ENCODE results near the gene TRPC4. TPM values are rescaled to one million over a fixed set of nuclear protein-coding genes. Genes with fewer than 3 reads are reported as not detected.

TRPC4 gene
- total RNA-seq, 1 experiment from 2014 or later, result 19.0 TPM

- peaks cover 7 to 10% of the 10 kb centered on the region in 2 experiments for H3K4me1 Mint-ChIP-seq
- no CpG with 5 or more reads among the region's 4 CpGs for WGBS (ENCODE audit: extremely low coverage, insufficient read length, low lambda C conversion rate)
These were observed 34.2 kb downstream of the TRPC4 start for GRCh38 chr13:37835392-37835791.

More at GRCh38 chr13:37835392-37835791, 34.2 kb downstream of the TRPC4 start:
- Mint-ChIP-seq H3K27me3 (ENCODE audit: low read depth) (peaks cover 2% of the 10 kb centered on the region; the same call in 1 of the 2 replicates), H3K9me3 (peaks cover 27 to 28% of the 10 kb centered on the region in 2 experiments), H3K36me3 (ENCODE audit: insufficient read depth in 1 of 3, low read depth in 3 of 3) (peaks cover 33 to 48% (median 37%) of the 10 kb centered on the region in 3 experiments), H3K27ac (no peak overlapping the region; a peak in 1 of 7 replicates), H3K4me3 (no peak overlapping the region)
- no peak overlapping the region for H2BK15ac ChIP-seq (ENCODE audit: low read depth, low read length)
- H2BK12ac ChIP-seq (ENCODE audit: insufficient read length, low read depth, low read length), result no peak overlapping the region
- no peak overlapping the region for H3K18ac ChIP-seq (ENCODE audit: insufficient read length, low read depth, low read length)
- H3T11ph ChIP-seq (ENCODE audit: low read length), result no peak overlapping the region
- no peak overlapping the region for H2BK20ac ChIP-seq (ENCODE audit: low read depth, low read length, poor library complexity, severe bottlenecking)
- no peak overlapping the region for H3K23ac ChIP-seq (ENCODE audit: insufficient read length, low read depth, low read length)
- no peaks in the 10 kb centered on the region for H3K23me2 ChIP-seq (ENCODE audit: insufficient read length, low read depth, low read length, poor library complexity, severe bottlenecking)
- H3K79me2 ChIP-seq (ENCODE audit: insufficient read depth, low read length), result no peaks in the 10 kb centered on the region
- no peak overlapping the region for H2BK5ac ChIP-seq (ENCODE audit: insufficient read length, low read length)
- H4K5ac ChIP-seq (ENCODE audit: insufficient read length, low read depth, low read length), result no peak overlapping the region
- no peaks in the 10 kb centered on the region for H3K79me1 ChIP-seq (ENCODE audit: insufficient read depth, low read depth, low read length, poor library complexity, severe bottlenecking)
- no peak overlapping the region for H3K9ac ChIP-seq (ENCODE audit: extremely low read depth, insufficient read length, low read length)
- H3K27me3 ChIP-seq (ENCODE audit: insufficient read depth, low read length), result no peaks in the 10 kb centered on the region
- no peak overlapping the region for H3K4me2 ChIP-seq (ENCODE audit: insufficient read depth, insufficient read length, low read length)
- no peak overlapping the region for H3K14ac ChIP-seq (ENCODE audit: insufficient read depth, low read length)
- no peak overlapping the region for H3K27ac ChIP-seq (ENCODE audit: insufficient read length, low read depth, low read length)
- no peak overlapping the region for H3K56ac ChIP-seq (ENCODE audit: insufficient read length, low read depth, low read length)
- no peaks in the 10 kb centered on the region for H4K20me1 ChIP-seq (ENCODE audit: control insufficient read depth, insufficient read depth, insufficient read length)
- no peak for TF ChIP-seq CTCF (conservative IDR thresholded peaks at IDR 0.05)
- no peak overlapping the region for H3K4ac ChIP-seq (ENCODE audit: low read depth, low read length)
- H4K8ac ChIP-seq (replicated peaks; ENCODE audit: insufficient read length, low read depth, low read length), result no peak overlapping the region
- H2AFZ ChIP-seq (ENCODE audit: low read length), result no peak overlapping the region
- no peak overlapping the region for H2BK120ac ChIP-seq (ENCODE audit: low read depth, low read length, poor library complexity, severe bottlenecking)
- no peak for DNase-seq
- no peak overlapping the region for H2AK5ac ChIP-seq (ENCODE audit: insufficient read length, low read length)
- H3K9me3 ChIP-seq (ENCODE audit: control insufficient read depth, low read depth, low read length), result no peaks in the 10 kb centered on the region
- H3K4me1 ChIP-seq (ENCODE audit: insufficient read depth, low read length), result no peaks in the 10 kb centered on the region
- H4K91ac ChIP-seq (ENCODE audit: insufficient read length, low read depth, low read length), result no peak overlapping the region

All from H9 (cell line).